CD8-positive, alpha-beta memory T cell (primary cell): ENCODE results near the gene CHCHD2. TPM values are rescaled to one million over a fixed set of nuclear protein-coding genes. Genes with fewer than 3 reads are reported as not detected.
"Not testable (repeated sequence)": the region's sequence is repeated elsewhere in the genome, so short reads cannot be mapped to it uniquely, and the experiment has no call there.

ENCODE experiments used
- CTCF ChIA-PET: fragments of 350-600 bp; sonication (Branson Sonifier 250); formaldehyde crosslinking; loops from one replicate; lab custom pipeline; 2021; ENCODE audit warnings: antibody characterized with exemption; lab: Charles Lee
- POLR2A ChIA-PET: fragments of 350-600 bp; sonication (Branson Sonifier 250); formaldehyde crosslinking; loops from one replicate; lab custom pipeline; 2021; ENCODE audit warnings: antibody characterized with exemption; lab: Charles Lee
- DNase-seq, 5 donors: peaks; one replicate each; pipeline versions ENCODE4 v3.0.0 to v3.0.0-alpha.2; 2020 to 2022; ENCODE audit warnings: mixed read lengths in 1 of 5
- H3K27ac ChIP-seq: one replicate; pipeline ENCODE4 v1.7.0; 2013; ENCODE audit warnings: low read depth, mild to moderate bottlenecking, low read length, moderate library complexity
- H3K27me3 ChIP-seq: 2 replicates; pipeline ENCODE4 v1.7.0; 2013; ENCODE audit warnings: low read length, mild to moderate bottlenecking; ENCODE audit not compliant: insufficient read depth, poor library complexity, severe bottlenecking
- H3K36me3 ChIP-seq: 2 replicates; pipeline ENCODE4 v1.7.0; 2013; ENCODE audit warnings: mild to moderate bottlenecking, low read length, moderate library complexity; ENCODE audit not compliant: insufficient read depth
- H3K4me1 ChIP-seq: 2 replicates; pipeline ENCODE4 v1.7.0; 2013; ENCODE audit warnings: mild to moderate bottlenecking, low read length, moderate library complexity; ENCODE audit not compliant: insufficient read depth
- H3K4me3 ChIP-seq: 2 replicates; pipeline ENCODE4 v1.7.0; 2013; ENCODE audit warnings: mild to moderate bottlenecking, low read length
- H3K9me3 ChIP-seq: 2 replicates; pipeline ENCODE4 v1.7.0; 2013; ENCODE audit warnings: mild to moderate bottlenecking, low read length
- H3K27ac Mint-ChIP-seq, 8 donors: one replicate each; pipeline ENCODE4 v1.8.0; 2020 to 2021; ENCODE audit warnings: mixed read lengths in 8 of 8, mild to moderate bottlenecking in 6 of 8, inconsistent platforms in 3 of 8, moderate library complexity in 3 of 8
- H3K27me3 Mint-ChIP-seq, 2 donors: one replicate each; pipeline ENCODE4 v1.8.0; 2020 to 2021; ENCODE audit warnings: mixed read lengths in 2 of 2, mild to moderate bottlenecking in 1 of 2, moderate library complexity in 1 of 2
- H3K36me3 Mint-ChIP-seq, 3 donors: one replicate each; pipeline ENCODE4 v1.8.0; 2020 to 2021; ENCODE audit warnings: mixed read lengths in 3 of 3, inconsistent platforms in 1 of 3, mild to moderate bottlenecking in 1 of 3
- H3K4me1 Mint-ChIP-seq, 3 donors: one replicate each; pipeline ENCODE4 v1.8.0; 2020 to 2021; ENCODE audit warnings: mixed read lengths in 3 of 3, inconsistent platforms in 1 of 3, mild to moderate bottlenecking in 1 of 3
- H3K4me3 Mint-ChIP-seq, 7 donors: one replicate each; pipeline ENCODE4 v1.8.0; 2020 to 2021; ENCODE audit warnings: mixed read lengths in 7 of 7, mild to moderate bottlenecking in 6 of 7, moderate library complexity in 4 of 7, inconsistent platforms in 2 of 7
- H3K9me3 Mint-ChIP-seq, 5 donors: one replicate each; pipeline ENCODE4 v1.8.0; 2020 to 2022; ENCODE audit warnings: mixed read lengths in 5 of 5, mild to moderate bottlenecking in 3 of 5, moderate library complexity in 2 of 5, inconsistent platforms in 1 of 5
- polyA plus RNA-seq: library from polyadenylated mRNA; unstranded; fragments of 300-500 nt; fragmentation: Illumina TruSeq; gene quantifications from one replicate; pipeline ENCODE4 v1.2.3, GENCODE V29; 2021
- total RNA-seq, 2 experiments: library from RNA; stranded (reverse); gene quantifications; one replicate each; pipeline ENCODE4 v1.2.3, GENCODE V29; 2021

CHCHD2 gene
- total and polyA plus RNA-seq, 3 experiments from 2014 or later = 522 to 610 (median 599) TPM

- H3K4me3 ChIP-seq, H3K4me1 ChIP-seq, POLR2A ChIA-PET, H3K36me3 ChIP-seq, H3K27ac ChIP-seq, H3K4me3 Mint-ChIP-seq, H3K27me3 ChIP-seq, DNase-seq, H3K9me3 ChIP-seq, H3K4me1 Mint-ChIP-seq, H3K9me3 Mint-ChIP-seq, CTCF ChIA-PET, H3K27me3 Mint-ChIP-seq: not testable (repeated sequence)
- H3K36me3 Mint-ChIP-seq = peaks cover 0 to 56% (median 5%) of the 10 kb centered on the region in 3 donors
- peak overlapping the region in 3 of 8 donors; percentile 10 to 51 (median 45) for H3K27ac Mint-ChIP-seq
These were observed 25.4 kb downstream of the CHCHD2 start for GRCh38 chr7:56080726-56081435.

DNA sequence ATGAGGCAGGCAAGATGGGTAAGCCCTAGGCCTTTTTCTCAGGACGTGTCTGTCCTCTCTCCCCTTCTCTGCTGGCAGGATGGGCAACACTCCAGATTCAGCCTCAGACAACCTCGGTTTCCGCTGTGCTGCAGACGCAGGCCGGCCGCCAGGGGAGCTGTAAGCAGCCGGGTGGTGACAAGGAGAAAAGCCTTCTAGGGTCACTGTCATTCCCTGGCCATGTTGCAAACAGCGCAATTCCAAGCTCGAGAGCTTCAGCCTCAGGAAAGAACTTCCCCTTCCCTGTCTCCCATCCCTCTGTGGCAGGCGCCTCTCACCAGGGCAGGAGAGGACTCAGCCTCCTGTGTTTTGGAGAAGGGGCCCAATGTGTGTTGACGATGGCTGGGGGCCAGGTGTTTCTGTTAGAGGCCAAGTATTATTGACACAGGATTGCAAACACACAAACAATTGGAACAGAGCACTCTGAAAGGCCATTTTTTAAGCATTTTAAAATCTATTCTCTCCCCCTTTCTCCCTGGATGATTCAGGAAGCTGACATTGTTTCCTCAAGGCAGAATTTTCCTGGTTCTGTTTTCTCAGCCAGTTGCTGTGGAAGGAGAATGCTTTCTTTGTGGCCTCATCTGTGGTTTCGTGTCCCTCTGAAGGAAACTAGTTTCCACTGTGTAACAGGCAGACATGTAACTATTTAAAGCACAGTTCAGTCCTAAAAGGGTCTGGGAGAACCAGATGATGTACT, 26.7 kb downstream of the CHCHD2 start:
- Histone ChIP-seq H3K4me1 (no peaks in the 10 kb centered on the region), H3K4me3 (no peak overlapping the region), H3K9me3 (no peaks in the 10 kb centered on the region), H3K27ac (no peak overlapping the region), H3K36me3 (no peaks in the 10 kb centered on the region), H3K27me3 (no peaks in the 10 kb centered on the region)
- ChIA-PET CTCF (no interaction called here), POLR2A (no interaction called here)
- no peak for DNase-seq
- H3K4me3 Mint-ChIP-seq = no peak overlapping the region
- H3K36me3 Mint-ChIP-seq = peaks cover 0 to 56% (median 5%) of the 10 kb centered on the region in 3 donors
- no peaks in the 10 kb centered on the region for H3K4me1 Mint-ChIP-seq
- no peaks in the 10 kb centered on the region for H3K9me3 Mint-ChIP-seq
- H3K27me3 Mint-ChIP-seq = no peaks in the 10 kb centered on the region
- H3K27ac Mint-ChIP-seq = peak overlapping the region in 2 of 8 donors; percentile 23 to 27

GRCh38 chr7:56078196-56078595, 28.1 kb downstream of the CHCHD2 start:
- POLR2A ChIA-PET = no interaction called here
- Histone ChIP-seq H3K27me3 (no peaks in the 10 kb centered on the region), H3K27ac (no peak overlapping the region), H3K4me1 (no peaks in the 10 kb centered on the region), H3K36me3 (no peaks in the 10 kb centered on the region), H3K9me3 (no peaks in the 10 kb centered on the region), H3K4me3 (no peak overlapping the region)
- H3K9me3 Mint-ChIP-seq = no peaks in the 10 kb centered on the region
- no peak overlapping the region for H3K27ac Mint-ChIP-seq
- peaks cover 0 to 58% (median 7%) of the 10 kb centered on the region in 3 donors for H3K36me3 Mint-ChIP-seq
- CTCF ChIA-PET = interaction anchor here (0.7 to 1.3 kb wide), 2 partner anchors 72 to 437 kb away, joined by 3 read pairs; no protein-coding TSS in a partner anchor
- H3K27me3 Mint-ChIP-seq = no peaks in the 10 kb centered on the region
- no peak for DNase-seq
- no peak overlapping the region for H3K4me3 Mint-ChIP-seq
- peaks cover 4 to 5% (median 5%) of the 10 kb centered on the region in 3 donors for H3K4me1 Mint-ChIP-seq

GRCh38 chr7:56077681-56078080, 28.6 kb downstream of the CHCHD2 start:
- no peak overlapping the region for H3K4me3 ChIP-seq
- CTCF ChIA-PET = interaction anchor here (1.3 kb wide), 1 partner anchor 71 kb away, joined by 3 read pairs; no protein-coding TSS in a partner anchor
- no peak overlapping the region for H3K4me3 Mint-ChIP-seq
- peaks cover 5 to 8% (median 8%) of the 10 kb centered on the region in 3 donors for H3K4me1 Mint-ChIP-seq
- no peaks in the 10 kb centered on the region for H3K27me3 Mint-ChIP-seq
- no peaks in the 10 kb centered on the region for H3K27me3 ChIP-seq
- no peak overlapping the region for H3K27ac ChIP-seq
- H3K9me3 ChIP-seq = no peaks in the 10 kb centered on the region
- POLR2A ChIA-PET = no interaction called here
- H3K4me1 ChIP-seq = no peaks in the 10 kb centered on the region
- H3K9me3 Mint-ChIP-seq = no peaks in the 10 kb centered on the region
- peaks cover 4% of the 10 kb centered on the region for H3K36me3 ChIP-seq
- peak overlapping the region in 1 of 8 donors; percentile 47 for H3K27ac Mint-ChIP-seq
- no peak for DNase-seq
- H3K36me3 Mint-ChIP-seq = peaks cover 0 to 62% (median 10%) of the 10 kb centered on the region in 3 donors

DNA sequence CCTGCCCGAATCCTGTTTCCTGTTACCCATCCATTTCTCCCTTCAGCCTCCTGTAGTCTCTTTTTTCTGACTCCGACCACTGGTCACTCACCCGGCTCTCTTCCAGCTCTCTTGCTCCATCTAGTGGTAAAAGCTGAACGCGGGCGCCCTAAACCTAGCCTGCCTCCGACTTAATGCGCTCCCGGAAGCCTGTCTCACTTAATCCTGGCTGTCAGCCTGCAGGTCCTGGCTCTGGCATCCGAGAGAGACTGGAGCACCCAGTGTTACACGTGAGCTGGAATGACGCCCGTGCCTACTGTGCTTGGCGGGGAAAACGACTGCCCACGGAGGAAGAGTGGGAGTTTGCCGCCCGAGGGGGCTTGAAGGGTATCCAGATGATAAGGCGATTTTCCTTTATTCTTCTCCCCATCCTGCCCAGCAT, 31.9 kb downstream of the CHCHD2 start:
- no peaks in the 10 kb centered on the region for H3K4me1 ChIP-seq
- ChIA-PET CTCF (interaction anchor here (0.8 to 6.4 kb wide), 20 partner anchors 9 to 448 kb away, joined by 3 to 113 read pairs (median 4); partner anchors contain the start of genes CCT6A, CHCHD2, PSPH and SUMF2), POLR2A (interaction anchor here (0.5 to 1.0 kb wide), 3 partner anchors 110 to 473 kb away, joined by 3 read pairs; partner anchors contain the start of gene NIPSNAP2)
- H3K36me3 Mint-ChIP-seq = peaks cover 4 to 48% (median 12%) of the 10 kb centered on the region in 3 donors
- no peaks in the 10 kb centered on the region for H3K9me3 Mint-ChIP-seq
- H3K36me3 ChIP-seq = peaks cover 4% of the 10 kb centered on the region
- H3K4me3 Mint-ChIP-seq = peak overlapping the region in 1 of 7 donors; percentile 3
- no peak overlapping the region for H3K4me3 ChIP-seq
- H3K27ac ChIP-seq = no peak overlapping the region
- no peaks in the 10 kb centered on the region for H3K27me3 Mint-ChIP-seq
- H3K27me3 ChIP-seq = no peaks in the 10 kb centered on the region
- H3K27ac Mint-ChIP-seq = peak overlapping the region in 3 of 8 donors; percentile 28 to 29 (median 29)
- peaks cover 5 to 8% (median 8%) of the 10 kb centered on the region in 3 donors for H3K4me1 Mint-ChIP-seq
- H3K9me3 ChIP-seq = no peaks in the 10 kb centered on the region
- DNase-seq = peak; percentile 44 to 72 (median 52)

- H3K9me3 ChIP-seq, H3K27ac ChIP-seq, H3K27me3 ChIP-seq, H3K27me3 Mint-ChIP-seq, H3K4me3 ChIP-seq, DNase-seq, H3K36me3 ChIP-seq, H3K9me3 Mint-ChIP-seq: not testable (repeated sequence)
- Mint-ChIP-seq H3K4me1 (peaks cover 23 to 37% (median 26%) of the 10 kb centered on the region in 3 donors), H3K36me3 (peaks cover 4 to 57% (median 14%) of the 10 kb centered on the region in 3 donors), H3K27ac (peak overlapping the region in 1 of 8 donors; percentile 26), H3K4me3 (peak overlapping the region in 2 of 7 donors; percentile 48 to 66)
- POLR2A ChIA-PET = interaction anchor here (1.3 to 2.4 kb wide), 2 partner anchors 15 to 40 kb away, joined by 4 to 15 read pairs; partner anchors contain the start of genes CCT6A, CHCHD2 and PSPH
- CTCF ChIA-PET = interaction anchor here (1.9 to 4.6 kb wide), 3 partner anchors 8 to 88 kb away, joined by 4 to 28 read pairs (median 23); partner anchors contain the start of genes CCT6A and PSPH
- peaks cover 15% of the 10 kb centered on the region for H3K4me1 ChIP-seq
These were observed 39.9 kb downstream of the CHCHD2 start for GRCh38 chr7:56066376-56066775.

DNA sequence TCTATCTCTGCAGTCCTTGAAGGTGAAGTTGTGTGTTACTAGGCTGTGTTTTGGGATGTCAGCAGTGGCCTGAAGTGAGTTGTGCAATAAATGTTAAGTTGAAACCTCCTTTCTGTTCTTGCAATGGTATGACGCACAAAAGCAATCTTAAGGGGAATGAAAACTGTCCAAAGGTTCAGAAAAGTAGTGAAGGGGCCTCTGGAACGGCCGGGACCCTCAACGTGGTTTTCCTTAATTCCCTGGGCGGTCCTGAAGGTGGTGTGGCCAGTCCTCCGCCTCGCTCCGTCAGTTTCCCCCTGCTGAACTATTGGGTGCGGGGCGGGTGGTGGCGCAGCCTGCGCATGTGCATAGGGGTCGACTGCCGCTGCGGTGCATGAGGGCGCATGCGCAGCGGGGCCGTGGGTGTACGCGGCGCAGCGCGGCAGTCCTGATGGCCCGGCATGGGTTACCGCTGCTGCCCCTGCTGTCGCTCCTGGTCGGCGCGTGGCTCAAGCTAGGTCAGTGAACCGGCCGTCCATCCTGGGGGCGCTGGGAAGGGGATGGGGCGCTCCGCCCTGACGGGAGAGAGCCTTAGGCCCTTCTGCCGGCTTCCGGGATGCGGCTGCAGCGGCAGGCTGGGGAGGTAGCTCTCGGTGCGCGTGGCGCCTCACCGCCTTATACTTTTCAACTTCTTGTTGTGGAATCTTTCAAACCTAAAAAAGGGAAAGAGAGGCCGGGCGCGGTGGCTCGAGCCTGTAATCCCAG, 42.2 kb downstream of the CHCHD2 start, which contains the start of gene SUMF2:
SUMF2 (plus strand) TSS at position 405 of the 744 bp plus-strand sequence; CDS start at position 431, 26 bp downstream.
- H3K27me3 Mint-ChIP-seq = no peaks in the 10 kb centered on the region
- DNase-seq = peak; percentile 88 to 93 (median 91)
- peaks cover 18% of the 10 kb centered on the region for H3K36me3 ChIP-seq
- no peaks in the 10 kb centered on the region for H3K27me3 ChIP-seq
- peaks cover 0 to 67% (median 8%) of the 10 kb centered on the region in 3 donors for H3K36me3 Mint-ChIP-seq
- peak within 1 kb of the TSS; percentile 85 for H3K27ac ChIP-seq
- H3K9me3 ChIP-seq = no peaks in the 10 kb centered on the region
- no peaks in the 10 kb centered on the region for H3K9me3 Mint-ChIP-seq
- peaks cover 23 to 37% (median 26%) of the 10 kb centered on the region in 3 donors for H3K4me1 Mint-ChIP-seq
- POLR2A ChIA-PET = interaction anchor here (0.9 to 2.4 kb wide), 8 partner anchors 10 to 698 kb away, joined by 3 to 15 read pairs (median 3); partner anchors contain the start of genes CCT6A, PSPH and ZNF713
- peak within 1 kb of the TSS; percentile 77 for H3K4me3 ChIP-seq
- CTCF ChIA-PET = interaction anchor here (0.7 to 4.6 kb wide), 6 partner anchors 8 to 466 kb away, joined by 3 to 28 read pairs (median 6); partner anchors contain the start of genes CCT6A and PSPH
- H3K4me3 Mint-ChIP-seq = peak within 1 kb of the TSS; percentile 89 to 98 (median 92)
- H3K4me1 ChIP-seq = peaks cover 15% of the 10 kb centered on the region
- H3K27ac Mint-ChIP-seq = peak within 1 kb of the TSS; percentile 87 to 99 (median 95)
